HepG2 (cell line): Measurements from ENCODE around the gene PTGER3. TPM values are rescaled to one million over a fixed set of nuclear protein-coding genes. Genes with fewer than 3 reads are reported as not detected.
A peak's percentile ranks its signal among the peaks of the same experiment; 100 is the strongest.

Experiments used
- BORCS8-MEF2B ChIP-seq: sonication (generic); formaldehyde crosslinking; IDR thresholded peaks from 2 replicates; pipeline ENCODE4 v1.8.0; 2022; ENCODE audit warnings: mild to moderate bottlenecking, missing genetic modification reagents
- CCDC6 ChIP-seq: sonication (generic); formaldehyde crosslinking; IDR thresholded peaks from 2 replicates; pipeline ENCODE4 v1.8.1; 2022; ENCODE audit warnings: mild to moderate bottlenecking, missing genetic modification reagents, moderate library complexity
- CEBPB ChIP-seq: IDR thresholded peaks from 2 replicates; pipeline ENCODE4 v1.6.1; 2011; ENCODE audit warnings: low read depth, low read length, improper control_type of control experiment, borderline replicate concordance
- EZH2 ChIP-seq: conservative IDR thresholded peaks from 2 replicates; pipeline ENCODE4 v1.6.1; 2012; ENCODE audit warnings: mild to moderate bottlenecking, low read depth, low read length, moderate library complexity
- GATA4 ChIP-seq: sonication (generic); IDR thresholded peaks from 2 replicates; pipeline ENCODE4 v1.6.1; 2016; ENCODE audit warnings: antibody characterized with exemption, low read depth, borderline replicate concordance
- GATAD2A ChIP-seq: IDR thresholded peaks from 2 replicates; pipeline ENCODE4 v1.6.1; 2016
- HOXD1 ChIP-seq: sonication (generic); formaldehyde crosslinking; IDR thresholded peaks from 2 replicates; pipeline ENCODE4 v1.5.0; 2020; ENCODE audit warnings: missing genetic modification reagents
- JUND ChIP-seq: sonication (generic); formaldehyde crosslinking; IDR thresholded peaks from 2 replicates; pipeline ENCODE4 v1.8.0; 2022; ENCODE audit warnings: mild to moderate bottlenecking, missing genetic modification reagents
- KLF9 ChIP-seq: IDR thresholded peaks from 2 replicates; pipeline ENCODE4 v1.6.1; 2016; ENCODE audit warnings: low read depth
- KMT2A ChIP-seq: sonication (generic); formaldehyde crosslinking; IDR thresholded peaks from 2 replicates; pipeline ENCODE4 v1.4.0; 2020; ENCODE audit warnings: missing genetic modification reagents
- SRSF9 ChIP-seq: fragments of 200-400 bp; formaldehyde crosslinking; IDR thresholded peaks from 2 replicates; pipeline ENCODE4 v1.6.1; 2018; ENCODE audit warnings: borderline replicate concordance, mild to moderate bottlenecking, low read depth, low read length; ENCODE audit not compliant: insufficient read depth, poor library complexity, severe bottlenecking
- STAT5B ChIP-seq: sonication (generic); formaldehyde crosslinking; IDR thresholded peaks from 2 replicates; pipeline ENCODE4 v1.4.0; 2020; ENCODE audit warnings: missing genetic modification reagents
- TBP ChIP-seq: sonication (generic); formaldehyde crosslinking; IDR thresholded peaks from 2 replicates; pipeline ENCODE4 v1.5.0; 2020; ENCODE audit warnings: missing genetic modification reagents
- TCF7L2 ChIP-seq: IDR thresholded peaks from 2 replicates; pipeline ENCODE4 v1.6.1; 2011; ENCODE audit warnings: mild to moderate bottlenecking, low read depth, low read length, moderate library complexity
- ZBTB1 ChIP-seq: sonication (generic); formaldehyde crosslinking; IDR thresholded peaks from 2 replicates; pipeline ENCODE4 v1.4.0; 2020; ENCODE audit warnings: missing genetic modification reagents, borderline replicate concordance
- ZEB1 ChIP-seq: IDR thresholded peaks from 2 replicates; pipeline ENCODE4 v1.6.1; 2012; ENCODE audit warnings: mild to moderate bottlenecking, low read depth, inconsistent platforms; ENCODE audit not compliant: insufficient replicate concordance
- ZNF460 ChIP-seq: sonication (generic); formaldehyde crosslinking; IDR thresholded peaks from 2 replicates; pipeline ENCODE4 v1.5.1; 2020; ENCODE audit warnings: missing genetic modification reagents, mild to moderate bottlenecking, borderline replicate concordance
- ZNF530 ChIP-seq: sonication (generic); formaldehyde crosslinking; IDR thresholded peaks from 2 replicates; pipeline ENCODE4 v1.5.0; 2020; ENCODE audit warnings: low read depth, mild to moderate bottlenecking, missing genetic modification reagents
- ZNF629 ChIP-seq: sonication (generic); formaldehyde crosslinking; conservative IDR thresholded peaks from 2 replicates; pipeline ENCODE4 v1.5.0; 2020; ENCODE audit warnings: missing genetic modification reagents
- ZNF777 ChIP-seq: sonication (generic); formaldehyde crosslinking; IDR thresholded peaks from 2 replicates; pipeline ENCODE4 v1.4.0; 2020; ENCODE audit warnings: missing genetic modification reagents
- ZSCAN21 ChIP-seq: sonication (generic); formaldehyde crosslinking; IDR thresholded peaks from 2 replicates; pipeline ENCODE4 v1.8.0; 2022; ENCODE audit warnings: mild to moderate bottlenecking, missing genetic modification reagents, moderate library complexity, borderline replicate concordance
- polyA plus RNA-seq, 8 experiments: library from polyadenylated mRNA; depleted of rRNA in 3 of 8; stranded (reverse) in 7 of 8; unstranded in 1 of 8; fragments of >200 nt; fragmentation: Illumina TruSeq in 4 of 8; extraction: Trizol in 4 of 8; gene quantifications; 2 replicates each; pipeline versions ENCODE4 v1.2.1 to v1.2.3, GENCODE V29; 2011 to 2016; ENCODE audit warnings: low read depth in 4 of 8, missing spikeins in 1 of 8, mixed read lengths in 1 of 8; ENCODE audit not compliant: insufficient read depth in 1 of 8
- total RNA-seq, 5 experiments: library from RNA; depleted of rRNA; stranded (reverse); fragments of >200 nt; fragmentation: Illumina TruSeq; extraction: Trizol; gene quantifications; 2 replicates each; pipeline ENCODE4 v1.2.3, GENCODE V29; 2016; ENCODE audit warnings: low read depth in 1 of 5
- TF ChIP-seq, protein P1 (sequence below): sonication (generic); formaldehyde crosslinking; conservative IDR thresholded peaks from 2 replicates; pipeline ENCODE4 v1.4.0; 2020; ENCODE audit warnings: missing genetic modification reagents
- TF ChIP-seq, protein P2 (sequence below): sonication (generic); formaldehyde crosslinking; IDR thresholded peaks from 2 replicates; pipeline ENCODE4 v1.5.1; 2020; ENCODE audit warnings: missing genetic modification reagents, mild to moderate bottlenecking, borderline replicate concordance
- TF ChIP-seq, protein P3 (sequence below): sonication (generic); formaldehyde crosslinking; IDR thresholded peaks from 2 replicates; pipeline ENCODE4 v1.4.0; 2020; ENCODE audit warnings: missing genetic modification reagents
- TF ChIP-seq, protein P4 (sequence below): IDR thresholded peaks from 2 replicates; pipeline ENCODE4 v1.6.1; 2016
- TF ChIP-seq, protein P5 (sequence below): sonication (generic); formaldehyde crosslinking; IDR thresholded peaks from 2 replicates; pipeline ENCODE4 v1.8.0; 2022; ENCODE audit warnings: missing genetic modification reagents, low read depth, mild to moderate bottlenecking, borderline replicate concordance

The PTGER3 gene
- total and polyA plus RNA-seq, 2 of the 13 experiments (the other 11 are each of a cell fraction or from before 2014, with no cell fraction given): 0.01 TPM; not detected in 1

DNA sequence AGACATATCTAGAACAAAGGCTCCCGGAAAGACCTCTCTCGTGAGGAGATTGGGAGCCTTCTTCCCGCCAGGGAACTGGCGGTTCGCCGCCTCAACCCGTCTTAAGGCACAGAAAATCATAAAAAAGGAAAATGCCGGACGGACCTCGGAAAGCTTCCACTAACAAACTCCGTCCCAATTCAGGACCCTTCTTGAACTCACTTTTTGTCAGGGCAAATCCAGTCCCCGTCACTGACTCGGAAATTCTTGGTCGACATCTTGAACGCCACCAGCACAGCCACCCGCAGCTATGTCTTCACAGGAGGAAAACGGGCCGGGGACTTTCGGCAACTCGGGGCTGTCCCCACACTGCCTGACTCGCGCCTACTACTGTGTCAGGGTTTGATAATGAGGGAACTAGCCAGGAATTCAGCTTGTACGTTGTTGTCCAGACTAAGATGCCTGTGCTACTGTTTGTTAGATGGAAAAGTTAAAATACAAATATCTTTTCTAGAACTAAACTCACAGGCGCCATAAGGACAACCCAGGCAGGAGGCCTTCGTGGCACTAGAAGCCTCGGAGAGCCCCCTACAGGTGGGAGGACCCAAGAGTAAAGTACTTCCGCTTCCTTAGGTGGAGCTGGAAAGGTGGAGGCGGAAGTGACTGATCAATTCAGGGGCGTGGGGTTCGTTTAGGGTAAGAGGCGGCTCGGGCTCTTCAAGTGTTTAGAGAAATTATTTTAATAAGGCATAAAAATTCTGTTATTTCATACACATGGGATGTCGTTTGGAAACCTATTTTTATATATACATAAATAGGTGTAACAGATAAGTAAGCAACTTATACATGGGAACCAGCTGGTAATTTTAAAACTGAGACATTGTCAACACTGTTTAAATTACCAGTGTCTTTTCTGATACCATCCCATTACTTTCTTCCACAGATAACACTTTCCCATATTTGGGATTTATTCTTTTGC is 33.4 kb upstream of the PTGER3 start, which contains the start of gene ZRANB2 (continued):
- TF ChIP-seq, protein P1, sequence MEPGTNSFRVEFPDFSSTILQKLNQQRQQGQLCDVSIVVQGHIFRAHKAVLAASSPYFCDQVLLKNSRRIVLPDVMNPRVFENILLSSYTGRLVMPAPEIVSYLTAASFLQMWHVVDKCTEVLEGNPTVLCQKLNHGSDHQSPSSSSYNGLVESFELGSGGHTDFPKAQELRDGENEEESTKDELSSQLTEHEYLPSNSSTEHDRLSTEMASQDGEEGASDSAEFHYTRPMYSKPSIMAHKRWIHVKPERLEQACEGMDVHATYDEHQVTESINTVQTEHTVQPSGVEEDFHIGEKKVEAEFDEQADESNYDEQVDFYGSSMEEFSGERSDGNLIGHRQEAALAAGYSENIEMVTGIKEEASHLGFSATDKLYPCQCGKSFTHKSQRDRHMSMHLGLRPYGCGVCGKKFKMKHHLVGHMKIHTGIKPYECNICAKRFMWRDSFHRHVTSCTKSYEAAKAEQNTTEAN (CRISPR knock-in tag): no peak
- TF ChIP-seq ZEB1: no peak
- TF ChIP-seq, protein P2, sequence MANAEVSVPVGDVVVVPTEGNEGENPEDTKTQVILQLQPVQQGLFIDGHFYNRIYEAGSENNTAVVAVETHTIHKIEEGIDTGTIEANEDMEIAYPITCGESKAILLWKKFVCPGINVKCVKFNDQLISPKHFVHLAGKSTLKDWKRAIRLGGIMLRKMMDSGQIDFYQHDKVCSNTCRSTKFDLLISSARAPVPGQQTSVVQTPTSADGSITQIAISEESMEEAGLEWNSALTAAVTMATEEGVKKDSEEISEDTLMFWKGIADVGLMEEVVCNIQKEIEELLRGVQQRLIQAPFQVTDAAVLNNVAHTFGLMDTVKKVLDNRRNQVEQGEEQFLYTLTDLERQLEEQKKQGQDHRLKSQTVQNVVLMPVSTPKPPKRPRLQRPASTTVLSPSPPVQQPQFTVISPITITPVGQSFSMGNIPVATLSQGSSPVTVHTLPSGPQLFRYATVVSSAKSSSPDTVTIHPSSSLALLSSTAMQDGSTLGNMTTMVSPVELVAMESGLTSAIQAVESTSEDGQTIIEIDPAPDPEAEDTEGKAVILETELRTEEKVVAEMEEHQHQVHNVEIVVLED (CRISPR knock-in tag): no peak
- no peak for TF ChIP-seq TBP (CRISPR knock-in tag)
- TF ChIP-seq ZNF629 (CRISPR knock-in tag): no peak
- TF ChIP-seq ZSCAN21: no peak
- TF ChIP-seq KLF9: no peak
- no peak for TF ChIP-seq ZBTB1 (CRISPR knock-in tag)
- no peak for TF ChIP-seq CCDC6 (CRISPR knock-in tag)
- TF ChIP-seq, protein P3, sequence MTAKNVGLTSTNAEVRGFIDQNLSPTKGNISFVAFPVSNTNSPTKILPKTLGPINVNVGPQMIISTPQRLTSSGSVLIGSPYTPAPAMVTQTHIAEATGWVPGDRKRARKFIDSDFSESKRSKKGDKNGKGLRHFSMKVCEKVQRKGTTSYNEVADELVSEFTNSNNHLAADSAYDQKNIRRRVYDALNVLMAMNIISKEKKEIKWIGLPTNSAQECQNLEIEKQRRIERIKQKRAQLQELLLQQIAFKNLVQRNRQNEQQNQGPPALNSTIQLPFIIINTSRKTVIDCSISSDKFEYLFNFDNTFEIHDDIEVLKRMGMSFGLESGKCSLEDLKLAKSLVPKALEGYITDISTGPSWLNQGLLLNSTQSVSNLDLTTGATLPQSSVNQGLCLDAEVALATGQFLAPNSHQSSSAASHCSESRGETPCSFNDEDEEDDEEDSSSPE: no peak
- no peak for TF ChIP-seq HOXD1 (CRISPR knock-in tag)
- 0 out of 2 replicates have a peak, but pooled peaks have one; percentile 49 for TF ChIP-seq KMT2A
- no peak for TF ChIP-seq ZNF460 (CRISPR knock-in tag)
- TF ChIP-seq, protein P4, sequence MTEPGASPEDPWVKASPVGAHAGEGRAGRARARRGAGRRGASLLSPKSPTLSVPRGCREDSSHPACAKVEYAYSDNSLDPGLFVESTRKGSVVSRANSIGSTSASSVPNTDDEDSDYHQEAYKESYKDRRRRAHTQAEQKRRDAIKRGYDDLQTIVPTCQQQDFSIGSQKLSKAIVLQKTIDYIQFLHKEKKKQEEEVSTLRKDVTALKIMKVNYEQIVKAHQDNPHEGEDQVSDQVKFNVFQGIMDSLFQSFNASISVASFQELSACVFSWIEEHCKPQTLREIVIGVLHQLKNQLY (CRISPR knock-in tag): peak; percentile 14; the same call in 1 of the 2 replicates
- no peak for TF ChIP-seq STAT5B
- TF ChIP-seq CEBPB: no peak; the same call in 1 of the 2 replicates
- no peak for TF ChIP-seq ZNF777
- peak; percentile 54; the same call in 1 of the 2 replicates for TF ChIP-seq GATAD2A (CRISPR knock-in tag)
- TF ChIP-seq EZH2: no peak
- TF ChIP-seq GATA4: 0 out of 2 replicates have a peak, but pooled peaks have one; percentile 56
- TF ChIP-seq, protein P5, sequence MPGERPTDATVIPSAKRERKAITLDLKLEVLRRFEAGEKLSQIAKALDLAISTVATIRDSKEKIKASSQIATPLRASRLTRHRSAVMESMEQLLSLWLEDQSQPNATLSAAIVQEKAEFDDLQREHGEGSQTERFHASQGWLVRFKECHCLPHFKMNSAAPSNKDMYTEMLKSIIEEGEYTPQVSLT (CRISPR knock-in tag): no peak
- TF ChIP-seq ZNF530 (CRISPR knock-in tag): no peak
- no peak for TF ChIP-seq JUND
- no peak for TF ChIP-seq SRSF9
- TF ChIP-seq TCF7L2: no peak
- no peak for TF ChIP-seq BORCS8-MEF2B (CRISPR knock-in tag)
